Kidney epithelial cell (primary cell): ENCODE measurements around the gene SPDL1. TPM values are rescaled to one million over a fixed set of nuclear protein-coding genes. Genes with fewer than 3 reads are reported as not detected.

Experiments used
- DNase-seq: peaks from one replicate; pipeline ENCODE4 v3.0.0-alpha.2; 2010; ENCODE audit warnings: low read depth
- H3K27me3 ChIP-seq: 2 replicates; pipeline ENCODE4 v1.6.0; 2011; ENCODE audit warnings: low read length; ENCODE audit not compliant: control insufficient read depth, insufficient read depth
- H3K36me3 ChIP-seq: 2 replicates; pipeline ENCODE4 v1.5.1; 2011; ENCODE audit warnings: low read length; ENCODE audit not compliant: control insufficient read depth, insufficient read depth
- H3K4me3 ChIP-seq: 2 replicates; pipeline ENCODE4 v1.5.1; 2011; ENCODE audit warnings: low read depth, mild to moderate bottlenecking, control low read depth, low read length
- total RNA-seq: library from RNA; depleted of rRNA; stranded (reverse); fragments of >200 nt; gene quantifications from 2 replicates; pipeline ENCODE4 v1.2.3, GENCODE V29; 2015
- TF ChIP-seq, protein P1 (sequence below): IDR thresholded peaks from 2 replicates; pipeline ENCODE4 v1.5.1; 2011; ENCODE audit warnings: mild to moderate bottlenecking, moderate library complexity, low read length, control low read depth, inconsistent platforms; ENCODE audit not compliant: insufficient read depth, poor library complexity, severe bottlenecking

Gene SPDL1
- total RNA-seq, 1 donor from 2014 or later, result 64.3 TPM

DNA sequence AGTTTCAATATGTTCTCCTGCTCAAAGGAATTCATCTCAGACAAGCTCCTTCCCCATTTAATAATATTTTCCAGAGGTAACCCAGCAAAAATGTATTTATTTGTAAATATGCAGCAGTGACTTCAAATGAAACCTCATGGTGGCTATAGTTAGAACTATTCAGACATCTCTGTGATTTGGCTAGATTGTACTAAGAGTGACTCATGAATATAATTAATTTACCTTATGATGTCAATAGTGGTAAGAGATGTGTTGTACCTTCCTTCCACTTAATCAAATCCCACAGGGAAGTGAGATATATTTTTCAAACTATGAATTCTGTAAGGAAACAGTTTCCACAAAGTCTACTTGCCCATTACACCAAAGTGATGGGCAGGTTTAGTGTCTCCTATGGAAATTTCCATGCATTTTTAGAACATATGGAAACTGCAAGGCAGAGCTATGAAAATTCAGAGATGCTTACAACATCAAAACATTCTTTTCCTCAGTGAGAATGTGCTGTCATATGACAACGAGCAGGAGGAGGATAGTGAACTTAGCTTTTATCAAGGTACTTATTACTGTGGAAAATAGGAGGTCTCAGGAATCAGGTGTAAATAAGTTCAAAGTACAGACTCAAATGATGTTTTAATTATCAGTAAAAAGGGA is 34.0 kb upstream of the SPDL1 start:
- DNase-seq, result no peak
- H3K36me3 ChIP-seq, result no peaks in the 10 kb centered on the region
- H3K27me3 ChIP-seq, result no peaks in the 10 kb centered on the region
- TF ChIP-seq, protein P1, sequence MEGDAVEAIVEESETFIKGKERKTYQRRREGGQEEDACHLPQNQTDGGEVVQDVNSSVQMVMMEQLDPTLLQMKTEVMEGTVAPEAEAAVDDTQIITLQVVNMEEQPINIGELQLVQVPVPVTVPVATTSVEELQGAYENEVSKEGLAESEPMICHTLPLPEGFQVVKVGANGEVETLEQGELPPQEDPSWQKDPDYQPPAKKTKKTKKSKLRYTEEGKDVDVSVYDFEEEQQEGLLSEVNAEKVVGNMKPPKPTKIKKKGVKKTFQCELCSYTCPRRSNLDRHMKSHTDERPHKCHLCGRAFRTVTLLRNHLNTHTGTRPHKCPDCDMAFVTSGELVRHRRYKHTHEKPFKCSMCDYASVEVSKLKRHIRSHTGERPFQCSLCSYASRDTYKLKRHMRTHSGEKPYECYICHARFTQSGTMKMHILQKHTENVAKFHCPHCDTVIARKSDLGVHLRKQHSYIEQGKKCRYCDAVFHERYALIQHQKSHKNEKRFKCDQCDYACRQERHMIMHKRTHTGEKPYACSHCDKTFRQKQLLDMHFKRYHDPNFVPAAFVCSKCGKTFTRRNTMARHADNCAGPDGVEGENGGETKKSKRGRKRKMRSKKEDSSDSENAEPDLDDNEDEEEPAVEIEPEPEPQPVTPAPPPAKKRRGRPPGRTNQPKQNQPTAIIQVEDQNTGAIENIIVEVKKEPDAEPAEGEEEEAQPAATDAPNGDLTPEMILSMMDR, result no peak
- no peak overlapping the region for H3K4me3 ChIP-seq

- no peaks in the 10 kb centered on the region for H3K27me3 ChIP-seq
- no peak overlapping the region for H3K4me3 ChIP-seq
- no peaks in the 10 kb centered on the region for H3K36me3 ChIP-seq
- no peak for DNase-seq
- TF ChIP-seq, protein P1, result no peak
Observed at GRCh38 chr5:169550227-169550626, 33.3 kb upstream of the SPDL1 start.

DNA sequence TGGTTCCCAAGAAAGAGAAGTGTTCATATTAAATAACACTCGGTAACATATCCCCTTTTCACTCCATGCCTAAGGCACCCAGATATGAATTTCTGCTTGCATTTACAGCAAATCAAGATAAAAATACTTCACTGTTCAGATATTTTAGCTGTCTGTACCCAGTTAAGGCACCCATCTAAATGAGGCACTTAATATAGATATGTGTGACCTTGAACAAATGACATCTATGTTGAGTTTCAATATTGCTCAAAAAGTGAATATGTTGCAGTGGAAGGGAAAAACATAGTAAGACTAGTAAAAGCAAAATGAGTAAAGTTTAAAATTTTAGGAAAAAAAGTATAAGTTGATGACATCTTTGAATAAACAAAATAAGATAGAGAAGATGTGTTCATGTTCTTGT is 32.4 kb upstream of the SPDL1 start:
- H3K36me3 ChIP-seq, result no peaks in the 10 kb centered on the region
- no peaks in the 10 kb centered on the region for H3K27me3 ChIP-seq
- no peak overlapping the region for H3K4me3 ChIP-seq
- TF ChIP-seq, protein P1, result no peak
- no peak for DNase-seq

DNA sequence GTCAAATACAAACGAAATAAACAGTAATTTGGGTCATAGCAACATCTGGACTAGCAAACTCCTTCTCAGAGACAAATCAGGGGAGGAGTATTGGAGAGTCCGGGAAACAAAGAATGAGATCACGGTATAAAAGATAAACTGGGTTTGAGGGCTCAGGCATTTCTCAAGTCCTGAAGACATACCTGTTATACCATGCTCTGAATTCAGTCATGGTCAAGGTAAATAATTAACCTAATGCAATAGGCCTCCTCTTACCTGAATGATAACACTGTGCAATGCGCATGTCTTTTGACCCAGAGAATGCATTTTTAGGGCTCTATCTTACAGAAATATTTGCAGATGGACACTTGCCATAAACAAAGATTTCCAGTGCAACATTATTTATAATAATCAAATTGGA is 31.9 kb upstream of the SPDL1 start:
- DNase-seq, result no peak
- Histone ChIP-seq H3K4me3 (no peak overlapping the region), H3K36me3 (no peaks in the 10 kb centered on the region), H3K27me3 (no peaks in the 10 kb centered on the region)
- TF ChIP-seq, protein P1, result no peak

- Histone ChIP-seq H3K27me3 (no peaks in the 10 kb centered on the region), H3K4me3 (no peak overlapping the region), H3K36me3 (no peaks in the 10 kb centered on the region)
- DNase-seq, result no peak
- TF ChIP-seq, protein P1, result no peak
Observed at GRCh38 chr5:169554251-169554650, 29.3 kb upstream of the SPDL1 start.

DNA sequence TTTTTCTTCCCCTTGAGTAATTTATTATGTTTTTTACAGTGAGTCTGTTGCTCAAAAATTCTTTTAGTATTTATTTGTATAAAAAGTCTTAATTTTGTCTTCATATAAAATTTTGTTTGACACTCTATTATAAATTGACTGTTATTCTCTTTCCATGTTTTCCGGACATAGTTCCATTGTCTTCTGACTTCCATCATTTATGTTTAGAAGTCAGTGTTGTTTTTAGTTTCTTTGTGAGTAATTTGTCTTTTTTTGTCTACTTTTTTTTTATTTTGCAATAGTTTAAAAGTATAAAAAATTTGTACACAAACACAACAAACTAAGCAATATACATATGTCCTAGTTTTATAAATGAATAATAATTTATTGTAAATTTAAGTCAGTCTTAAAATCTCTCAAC is 25.7 kb upstream of the SPDL1 start:
- H3K27me3 ChIP-seq, result no peaks in the 10 kb centered on the region
- H3K4me3 ChIP-seq, result no peak overlapping the region
- TF ChIP-seq, protein P1, result no peak
- H3K36me3 ChIP-seq, result no peaks in the 10 kb centered on the region
- no peak for DNase-seq
